MM.1S (cell line): ENCODE data around the gene CYFIP1.

Experiments used
- DNase-seq: peaks from one replicate; pipeline ENCODE4 v3.0.0-alpha.2; 2015
- H2AFZ ChIP-seq: fragments of 300-600 bp; sonication (generic); 2 replicates; pipeline ENCODE4 v1.6.0; 2016; ENCODE audit warnings: antibody characterized with exemption, low read length
- H3F3A ChIP-seq: fragments of 300-600 bp; sonication (generic); 2 replicates; pipeline ENCODE4 v1.6.1; 2016; ENCODE audit warnings: mild to moderate bottlenecking, antibody characterized with exemption, low read length, moderate library complexity, mixed read lengths; ENCODE audit not compliant: insufficient read depth
- H3K27ac ChIP-seq: fragments of 300-600 bp; sonication (generic); 2 replicates; pipeline ENCODE4 v1.5.1; 2016; ENCODE audit warnings: mild to moderate bottlenecking, low read length
- H3K27me3 ChIP-seq: fragments of 300-600 bp; sonication (generic); replicated peaks from 2 replicates; pipeline ENCODE4 v1.6.0; 2016; ENCODE audit warnings: low read length; ENCODE audit not compliant: insufficient read depth
- H3K36me3 ChIP-seq: fragments of 300-600 bp; sonication (generic); replicated peaks from 2 replicates; pipeline ENCODE4 v1.6.1; 2016; ENCODE audit warnings: mild to moderate bottlenecking, low read length, mixed read lengths; ENCODE audit not compliant: insufficient read depth
- H3K4me1 ChIP-seq: fragments of 300-600 bp; sonication (generic); 2 replicates; pipeline ENCODE4 v1.6.1; 2016; ENCODE audit warnings: low read length, mixed read lengths
- H3K4me2 ChIP-seq: fragments of 300-600 bp; sonication (generic); 2 replicates; pipeline ENCODE4 v1.6.0; 2016; ENCODE audit warnings: low read depth, low read length
- H3K4me3 ChIP-seq: fragments of 300-600 bp; sonication (generic); 2 replicates; pipeline ENCODE4 v1.5.1; 2016; ENCODE audit warnings: low read length, mixed read lengths
- H3K79me2 ChIP-seq: fragments of 300-600 bp; sonication (generic); 2 replicates; pipeline ENCODE4 v1.6.1; 2016; ENCODE audit warnings: mixed run types, low read length, mixed read lengths
- H3K9ac ChIP-seq: fragments of 300-600 bp; sonication (generic); 2 replicates; pipeline ENCODE4 v1.6.1; 2016; ENCODE audit warnings: low read length, mixed read lengths
- H3K9me2 ChIP-seq: fragments of 300-600 bp; sonication (generic); replicated peaks from 2 replicates; pipeline ENCODE4 v1.6.1; 2016; ENCODE audit warnings: mild to moderate bottlenecking, low read length, mixed read lengths; ENCODE audit not compliant: insufficient read depth
- H3K9me3 ChIP-seq: fragments of 300-600 bp; sonication (generic); replicated peaks from 2 replicates; pipeline ENCODE4 v1.6.1; 2016; ENCODE audit warnings: mild to moderate bottlenecking, low read length, mixed read lengths; ENCODE audit not compliant: insufficient read depth
- H4K20me1 ChIP-seq: fragments of 300-600 bp; sonication (generic); 2 replicates; pipeline ENCODE4 v1.6.1; 2016; ENCODE audit warnings: mild to moderate bottlenecking, low read length, moderate library complexity, mixed read lengths; ENCODE audit not compliant: insufficient read depth
- EZH2 ChIP-seq: fragments of 300-600 bp; sonication (generic); optimal IDR thresholded peaks from 2 replicates; pipeline ENCODE3; 2017; ENCODE audit warnings: low read depth, mild to moderate bottlenecking, antibody characterized with exemption, low read length, mixed read lengths
- EZH2phosphoT487 ChIP-seq: fragments of 300-600 bp; sonication (generic); IDR thresholded peaks from 2 replicates; pipeline ENCODE4 v1.6.1; 2018; ENCODE audit warnings: antibody characterized with exemption, low read length
- TF ChIP-seq, protein P1 (sequence below): fragments of 300-600 bp; sonication (generic); IDR thresholded peaks from 2 replicates; pipeline ENCODE4 v1.5.1; 2016; ENCODE audit warnings: antibody characterized with exemption, low read length, mixed read lengths

Gene CYFIP1

DNA sequence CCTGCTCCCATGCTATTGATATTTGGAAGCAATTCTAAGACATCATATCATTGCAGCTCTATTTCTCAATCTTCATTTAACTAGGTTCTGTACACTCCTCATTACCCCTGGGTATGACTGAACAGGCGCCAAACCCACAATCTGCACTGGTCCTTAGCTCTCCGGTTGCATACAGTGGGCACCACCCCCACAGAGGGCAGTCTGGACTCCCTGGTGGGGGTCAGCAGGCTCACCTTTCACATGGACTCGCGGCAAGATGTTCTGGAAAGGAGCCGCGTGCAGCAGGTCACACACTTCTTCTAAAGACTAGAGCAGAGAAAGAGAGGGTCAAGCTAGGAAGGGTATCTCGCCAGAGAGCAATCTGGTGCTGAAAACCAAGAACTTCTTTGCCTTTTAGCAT is 105.2 kb downstream of the CYFIP1 start:
- Histone ChIP-seq H3K4me2 (no peak overlapping the region), H3K9ac (no peak overlapping the region), H3K79me2 (no peaks in the 10 kb centered on the region), H2AFZ (no peak overlapping the region), H3K27ac (no peak overlapping the region), H3K9me3 (no peaks in the 10 kb centered on the region), H3K4me1 (no peaks in the 10 kb centered on the region), H4K20me1 (no peaks in the 10 kb centered on the region), H3K27me3 (no peaks in the 10 kb centered on the region), H3K9me2 (no peaks in the 10 kb centered on the region), H3K36me3 (no peaks in the 10 kb centered on the region), H3K4me3 (no peak overlapping the region), H3F3A (no peaks in the 10 kb centered on the region; the same call in 1 of the 2 replicates)
- TF ChIP-seq EZH2 (no peak), EZH2phosphoT487 (no peak)
- TF ChIP-seq, protein P1, sequence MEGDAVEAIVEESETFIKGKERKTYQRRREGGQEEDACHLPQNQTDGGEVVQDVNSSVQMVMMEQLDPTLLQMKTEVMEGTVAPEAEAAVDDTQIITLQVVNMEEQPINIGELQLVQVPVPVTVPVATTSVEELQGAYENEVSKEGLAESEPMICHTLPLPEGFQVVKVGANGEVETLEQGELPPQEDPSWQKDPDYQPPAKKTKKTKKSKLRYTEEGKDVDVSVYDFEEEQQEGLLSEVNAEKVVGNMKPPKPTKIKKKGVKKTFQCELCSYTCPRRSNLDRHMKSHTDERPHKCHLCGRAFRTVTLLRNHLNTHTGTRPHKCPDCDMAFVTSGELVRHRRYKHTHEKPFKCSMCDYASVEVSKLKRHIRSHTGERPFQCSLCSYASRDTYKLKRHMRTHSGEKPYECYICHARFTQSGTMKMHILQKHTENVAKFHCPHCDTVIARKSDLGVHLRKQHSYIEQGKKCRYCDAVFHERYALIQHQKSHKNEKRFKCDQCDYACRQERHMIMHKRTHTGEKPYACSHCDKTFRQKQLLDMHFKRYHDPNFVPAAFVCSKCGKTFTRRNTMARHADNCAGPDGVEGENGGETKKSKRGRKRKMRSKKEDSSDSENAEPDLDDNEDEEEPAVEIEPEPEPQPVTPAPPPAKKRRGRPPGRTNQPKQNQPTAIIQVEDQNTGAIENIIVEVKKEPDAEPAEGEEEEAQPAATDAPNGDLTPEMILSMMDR: no peak
- no peak for DNase-seq

DNA sequence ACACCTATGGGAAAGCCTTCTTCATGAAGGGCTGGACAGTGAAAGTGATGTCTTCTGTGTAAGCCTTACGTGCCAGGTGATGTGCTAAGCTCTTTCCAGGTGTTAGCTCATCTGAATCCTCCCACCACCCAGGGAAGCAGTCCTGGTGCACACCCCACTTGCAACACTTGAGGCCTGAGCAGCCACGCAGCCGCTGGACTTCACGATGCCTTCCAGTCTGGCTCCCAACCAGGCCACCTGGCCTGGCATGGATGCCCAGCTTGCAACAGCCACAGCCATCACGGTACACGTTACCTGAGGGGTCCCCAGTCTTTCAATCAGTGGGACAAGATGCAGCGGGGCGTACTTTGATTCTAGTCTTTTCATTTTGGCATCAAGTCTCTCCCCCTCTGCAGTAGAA is 105.9 kb downstream of the CYFIP1 start:
- Histone ChIP-seq H4K20me1 (no peaks in the 10 kb centered on the region), H3K27ac (no peak overlapping the region), H3K9ac (no peak overlapping the region), H3K4me3 (no peak overlapping the region), H2AFZ (no peak overlapping the region), H3K27me3 (no peaks in the 10 kb centered on the region), H3K9me2 (no peaks in the 10 kb centered on the region), H3K9me3 (no peaks in the 10 kb centered on the region), H3F3A (no peaks in the 10 kb centered on the region; the same call in 1 of the 2 replicates), H3K4me1 (no peaks in the 10 kb centered on the region), H3K79me2 (no peaks in the 10 kb centered on the region), H3K36me3 (no peaks in the 10 kb centered on the region), H3K4me2 (no peak overlapping the region)
- TF ChIP-seq EZH2phosphoT487 (no peak), EZH2 (no peak)
- TF ChIP-seq, protein P1: no peak
- no peak for DNase-seq

DNA sequence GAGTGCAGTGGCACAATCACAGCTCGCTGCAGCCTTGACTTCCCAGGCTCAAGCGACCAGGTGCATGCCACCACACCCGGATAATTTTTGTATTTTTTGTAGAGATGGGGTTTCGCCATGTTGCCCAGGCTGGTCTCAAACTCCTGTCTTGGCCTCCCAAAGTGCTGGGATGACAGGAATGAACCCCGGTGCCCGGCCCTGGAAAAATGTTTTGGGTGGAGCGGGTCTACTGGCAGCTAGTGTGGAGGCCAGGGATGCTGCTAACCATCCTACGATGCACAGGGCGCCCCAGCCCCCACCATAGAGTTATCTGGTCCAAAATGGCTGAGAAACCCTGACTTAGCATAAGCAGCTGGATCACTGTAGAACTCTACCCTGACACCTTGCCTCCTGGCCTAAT is 106.3 kb downstream of the CYFIP1 start:
- TF ChIP-seq EZH2: no peak
- no peak for TF ChIP-seq EZH2phosphoT487
- TF ChIP-seq, protein P1: no peak

More for the DNA sequence above, 106.3 kb downstream of the CYFIP1 start:
- H2AFZ ChIP-seq: no peak overlapping the region
- no peaks in the 10 kb centered on the region for H3K4me1 ChIP-seq
- H4K20me1 ChIP-seq: no peaks in the 10 kb centered on the region
- no peaks in the 10 kb centered on the region for H3K36me3 ChIP-seq
- H3K9me2 ChIP-seq: no peaks in the 10 kb centered on the region
- H3K9ac ChIP-seq: no peak overlapping the region
- H3K27me3 ChIP-seq: no peaks in the 10 kb centered on the region
- no peak overlapping the region for H3K27ac ChIP-seq
- no peaks in the 10 kb centered on the region for H3K9me3 ChIP-seq
- H3K4me2 ChIP-seq: no peak overlapping the region
- H3K4me3 ChIP-seq: no peak overlapping the region
- H3K79me2 ChIP-seq: no peaks in the 10 kb centered on the region
- no peak for DNase-seq
- no peaks in the 10 kb centered on the region; the same call in 1 of the 2 replicates for H3F3A ChIP-seq
